Measurements from ENCODE around the gene VSTM2B.
"Not testable (repeated sequence)": the region's sequence is repeated elsewhere in the genome, so short reads cannot be mapped to it uniquely, and the experiment has no call there.

Gene VSTM2B

GRCh38 chr19:29547981-29548380 is 22.2 kb downstream of the VSTM2B start:
- no peak for DNase-seq

DNA sequence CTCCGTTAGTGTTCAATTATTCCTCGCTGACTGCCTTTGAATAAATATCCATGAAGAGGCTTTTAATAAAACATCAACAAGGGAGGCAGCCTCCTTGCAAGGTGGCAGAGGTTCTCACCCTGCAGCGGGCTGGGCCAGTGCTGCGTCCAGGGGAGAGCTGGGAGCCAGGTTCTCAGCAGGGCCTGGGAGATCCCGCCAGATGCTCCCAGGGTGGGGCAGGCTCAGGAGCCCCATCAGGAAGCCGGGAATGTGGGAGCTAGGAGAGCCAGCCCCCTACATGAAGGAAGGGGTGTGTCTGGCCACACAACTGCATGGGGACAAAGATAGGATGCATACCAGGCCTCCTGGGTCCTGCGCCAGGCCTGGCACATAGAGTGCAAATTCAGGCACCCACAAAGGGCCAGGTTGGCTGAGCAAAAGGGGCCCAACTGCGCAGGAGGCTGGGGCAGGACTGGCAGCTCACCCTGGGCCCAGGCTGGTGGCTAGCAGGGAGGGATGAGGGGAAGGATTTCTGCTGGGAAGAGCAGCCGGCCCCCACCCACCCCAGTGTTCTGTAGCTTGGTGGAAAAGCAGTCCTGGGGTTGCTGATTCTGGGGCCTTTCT is 22.8 kb downstream of the VSTM2B start:
- DNase-seq: no peak

DNA sequence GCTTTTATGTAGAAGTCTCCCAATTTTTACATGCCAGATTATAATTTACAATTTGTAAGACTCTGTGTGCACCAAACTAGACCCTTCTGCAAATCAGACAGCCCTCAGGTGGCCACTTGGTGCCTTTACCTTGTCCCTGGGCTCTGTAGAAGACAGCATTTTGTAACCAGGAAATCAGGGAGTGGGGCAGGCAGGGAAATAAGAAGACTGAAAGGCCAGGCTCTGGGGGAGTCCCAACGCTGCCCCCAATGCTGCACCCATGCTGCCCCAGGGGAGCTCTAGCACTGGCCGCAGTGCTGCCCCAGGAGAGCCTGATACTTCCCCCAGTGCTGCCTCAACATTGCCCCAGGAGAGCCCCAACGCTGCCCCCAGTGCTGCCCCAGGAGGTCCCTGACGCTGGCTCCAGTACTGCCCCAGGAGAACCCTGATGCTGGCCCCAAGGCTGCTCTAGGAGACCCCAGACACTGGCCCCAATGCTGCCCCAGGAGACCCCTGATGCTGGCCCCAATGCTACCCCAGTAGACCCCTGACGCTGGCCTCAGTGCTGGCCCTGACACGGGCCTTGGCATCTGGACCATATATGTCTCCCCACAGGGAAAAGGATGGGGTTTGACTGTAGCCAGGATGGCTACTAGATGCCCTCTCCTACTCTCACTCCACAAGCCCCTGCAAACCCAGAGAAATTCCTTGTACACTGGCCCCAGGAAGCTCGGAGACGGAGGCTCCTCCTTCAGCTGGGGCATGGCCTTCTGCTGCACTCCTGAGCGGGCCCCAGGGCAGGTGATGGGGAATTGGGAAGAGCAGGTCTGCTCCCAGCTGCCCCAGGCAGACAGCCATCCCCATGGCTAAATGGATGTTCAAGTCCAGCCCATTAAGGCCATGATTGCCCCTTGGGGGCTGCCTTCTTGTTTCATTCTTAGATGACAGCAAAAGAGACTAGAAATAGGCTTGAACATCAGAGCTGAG is 23.6 kb downstream of the VSTM2B start:
- no peak for DNase-seq

- no peak for DNase-seq
These were observed 25.1 kb downstream of the VSTM2B start for GRCh38 chr19:29550896-29551295.

DNA sequence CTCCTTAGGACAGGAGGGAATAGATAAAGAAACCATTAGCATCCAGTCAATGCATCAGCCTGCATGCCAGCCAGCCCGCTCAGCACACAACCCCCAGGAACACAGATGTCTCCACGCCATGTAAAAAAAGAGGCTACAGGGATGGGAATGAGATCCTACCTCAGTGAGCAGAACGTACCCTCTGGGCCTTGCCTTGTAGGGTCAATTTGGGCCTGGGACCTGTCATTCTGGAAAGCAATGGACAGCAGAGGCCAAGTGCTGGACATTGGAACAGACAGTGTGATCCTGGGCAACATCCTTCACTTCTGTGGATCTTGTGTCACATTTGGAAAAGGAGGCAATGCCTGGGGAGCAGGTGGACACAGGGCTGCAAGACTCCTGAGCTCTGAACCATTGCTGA is 26.0 kb downstream of the VSTM2B start:
- DNase-seq: no peak

- DNase-seq: no peak
These were observed 26.9 kb downstream of the VSTM2B start for GRCh38 chr19:29552454-29553280.

DNA sequence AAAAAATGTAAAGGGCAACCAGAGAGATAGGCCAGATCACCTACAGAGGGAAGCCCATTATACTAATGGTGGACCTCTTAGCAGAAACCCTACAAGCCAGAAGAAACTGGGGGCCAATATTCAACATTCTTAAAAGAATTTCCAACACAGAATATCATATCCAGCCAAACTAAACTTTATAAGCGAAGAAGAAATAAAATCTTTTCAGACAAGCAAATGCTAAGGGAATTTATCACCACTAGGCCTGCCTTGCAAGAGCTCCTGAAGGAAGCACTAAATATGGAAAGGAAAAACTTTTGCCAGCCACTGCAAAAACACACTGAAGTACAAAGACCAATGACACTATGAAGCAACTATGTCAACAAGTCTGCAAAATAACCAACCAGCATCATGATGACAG is 28.4 kb downstream of the VSTM2B start:
- DNase-seq: no peak

DNA sequence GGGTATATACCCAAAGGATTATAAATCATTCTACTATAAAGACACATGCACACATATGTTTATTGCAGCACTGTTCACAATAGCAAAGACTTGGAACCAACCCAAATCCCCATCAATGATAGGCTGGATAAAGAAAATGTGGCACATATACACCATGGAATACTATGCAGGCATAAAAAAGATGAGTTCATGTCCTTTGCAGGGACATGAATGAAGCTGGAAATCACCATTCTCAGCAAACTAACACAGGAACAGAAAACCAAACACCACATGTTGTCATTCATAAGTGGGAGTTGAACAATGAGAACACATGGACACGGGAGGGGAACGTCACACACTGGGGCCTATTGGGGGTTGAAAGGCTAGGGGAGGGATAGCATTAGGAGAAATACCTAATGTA is 33.3 kb downstream of the VSTM2B start:
- DNase-seq: not testable (repeated sequence)

- DNase-seq: no peak
These were observed 33.9 kb downstream of the VSTM2B start for GRCh38 chr19:29559743-29560142.

DNA sequence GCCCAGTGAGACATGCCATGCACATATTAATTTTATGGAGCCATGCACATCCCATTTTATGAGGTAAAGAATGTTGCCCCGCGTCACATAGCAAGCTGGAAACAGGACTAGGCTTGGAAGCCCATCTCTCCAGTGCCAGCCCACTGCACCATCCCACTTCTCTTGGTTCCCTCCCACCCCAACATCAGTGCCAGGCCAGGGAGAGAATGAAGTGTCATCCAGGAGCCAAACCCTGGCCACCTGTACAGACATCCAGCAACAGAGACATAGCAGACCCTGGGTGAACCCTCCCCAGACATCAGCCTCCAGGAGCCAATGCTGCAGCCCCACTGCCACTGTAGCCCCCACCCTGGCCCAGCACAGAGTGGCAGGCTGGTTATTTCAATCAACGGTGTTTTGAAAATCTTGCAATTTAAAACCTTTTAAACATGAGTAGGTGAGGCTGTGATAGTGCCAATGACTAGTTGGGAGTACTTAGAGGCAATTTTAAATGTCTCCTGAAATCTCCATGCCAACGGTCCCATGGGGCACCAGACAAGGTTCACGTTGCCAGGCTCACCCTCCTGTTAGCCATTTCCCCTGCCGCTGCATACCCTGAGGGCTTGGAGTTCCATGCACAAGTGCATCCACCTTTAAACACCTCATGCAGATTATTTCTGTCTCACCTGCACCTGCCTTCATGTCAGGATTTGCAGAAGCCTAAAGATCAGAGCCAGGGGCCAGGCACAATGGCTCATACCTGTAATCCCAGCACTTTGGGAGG is 34.7 kb downstream of the VSTM2B start:
- no peak for DNase-seq

DNA sequence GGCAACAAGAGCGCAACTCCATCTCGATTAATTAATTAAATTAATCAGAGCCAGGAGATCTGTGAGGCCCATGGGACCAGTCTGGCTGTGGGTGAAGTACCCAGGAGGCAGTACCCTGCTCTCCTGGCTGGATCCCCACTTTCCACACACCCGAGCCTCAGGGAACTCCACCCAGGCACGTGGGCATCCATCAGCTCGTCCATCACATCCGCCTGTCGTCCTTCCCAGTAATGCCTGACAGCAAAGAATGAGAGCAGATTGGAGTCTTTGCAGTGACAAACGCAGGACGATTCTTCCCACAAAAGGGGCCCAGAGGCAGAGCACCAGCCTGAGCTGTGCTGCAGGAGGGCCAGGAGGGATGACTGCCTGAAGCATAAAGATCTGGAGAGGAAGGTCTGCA is 35.8 kb downstream of the VSTM2B start:
- DNase-seq: no peak

- DNase-seq: no peak
These were observed 36.8 kb downstream of the VSTM2B start for GRCh38 chr19:29562299-29563297.

GRCh38 chr19:29563486-29564101 is 37.8 kb downstream of the VSTM2B start:
- DNase-seq: no peak

DNA sequence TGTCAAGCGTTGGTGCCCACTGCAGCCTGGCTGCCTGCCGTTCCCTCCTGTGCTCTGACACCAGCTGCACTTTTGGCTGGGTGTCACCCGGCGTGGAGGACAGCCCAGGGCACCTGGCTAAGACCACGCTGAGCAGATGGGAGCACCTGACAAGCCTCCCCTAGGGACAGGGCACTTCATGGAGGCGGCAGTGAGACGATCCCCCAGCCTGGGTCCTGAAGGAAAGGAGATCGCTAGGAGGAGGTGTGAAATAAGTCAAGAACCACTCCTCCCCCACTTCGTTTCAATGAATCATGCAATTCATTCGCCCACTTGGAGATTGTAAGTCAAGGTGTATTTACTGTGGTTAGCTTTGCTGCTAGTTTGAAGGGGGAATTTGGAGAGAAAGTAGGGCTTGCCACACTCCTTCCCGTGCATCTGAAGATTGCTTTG is 38.8 kb downstream of the VSTM2B start:
- no peak for DNase-seq

DNA sequence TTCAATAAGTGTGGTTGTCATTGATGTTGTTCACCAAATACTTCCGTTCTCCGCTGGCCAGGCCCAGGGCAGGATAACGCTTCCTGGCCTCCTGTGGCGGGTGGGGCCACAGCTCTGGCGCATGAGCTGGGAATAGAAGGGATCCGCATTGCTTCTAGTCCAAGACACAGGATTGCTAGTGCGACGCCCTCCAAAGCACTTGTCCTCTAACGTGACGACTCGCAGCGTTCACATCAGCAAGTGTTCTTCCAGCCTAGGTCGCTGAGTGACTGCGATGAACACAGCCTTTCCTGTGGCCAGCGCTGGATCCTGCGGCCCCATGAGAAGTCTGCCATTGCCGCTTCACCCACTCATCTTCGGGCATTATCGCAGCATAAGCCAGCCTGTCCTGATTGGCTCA is 39.4 kb downstream of the VSTM2B start:
- no peak for DNase-seq

DNA sequence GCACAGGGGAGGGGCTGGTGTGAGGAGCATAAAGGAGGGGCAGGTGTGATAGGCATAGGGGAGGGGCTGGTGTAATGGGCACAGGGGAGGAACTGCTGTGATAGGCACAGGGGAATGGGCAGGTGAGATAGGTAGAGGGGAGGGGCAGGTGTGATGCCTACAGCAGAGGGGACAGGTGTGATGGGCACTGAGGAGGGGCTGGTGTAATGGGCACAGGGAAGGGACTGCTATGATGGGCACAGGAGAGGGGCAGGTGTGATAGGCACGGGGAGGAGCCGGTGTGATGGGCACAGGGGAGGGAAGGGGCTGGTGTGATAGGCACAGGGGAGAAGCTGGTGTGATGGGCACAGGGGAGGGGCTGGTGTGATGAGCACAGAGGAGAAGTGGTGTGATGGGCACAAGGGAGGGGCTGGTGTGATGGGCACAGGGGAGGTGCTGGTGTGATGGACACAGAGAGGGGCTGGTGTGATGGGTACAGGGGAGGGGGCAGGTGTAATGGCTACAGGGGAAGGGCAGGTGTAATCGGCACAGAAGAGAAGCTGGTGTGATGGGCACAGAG is 40.8 kb downstream of the VSTM2B start:
- DNase-seq: no peak

DNA sequence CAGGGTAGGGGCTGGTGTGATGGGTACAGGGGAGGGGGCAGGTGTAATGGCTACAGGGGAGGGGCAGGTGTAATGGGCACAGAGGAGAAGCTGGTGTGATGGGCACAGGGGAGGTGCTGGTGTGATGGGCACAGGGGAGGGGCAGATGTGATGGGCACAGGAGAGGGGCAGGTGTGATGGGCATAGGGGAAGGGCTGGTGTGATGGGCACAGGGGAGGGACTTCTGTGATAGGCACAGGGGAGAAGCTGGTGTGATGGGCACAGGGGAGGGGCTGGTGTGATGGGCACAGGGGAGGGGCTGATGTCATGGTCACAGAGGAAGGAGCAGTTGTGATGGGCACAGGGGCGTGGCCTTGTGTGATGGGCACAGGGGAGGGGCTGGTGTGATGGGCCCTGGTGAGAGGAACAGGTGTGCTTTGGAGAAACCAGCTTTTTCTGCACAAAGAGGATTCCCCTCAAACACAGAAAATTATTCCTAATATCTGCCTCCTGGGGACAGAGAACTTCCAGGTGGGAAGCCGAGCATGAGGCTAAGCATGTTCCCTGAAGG is 41.6 kb downstream of the VSTM2B start:
- no peak for DNase-seq

DNA sequence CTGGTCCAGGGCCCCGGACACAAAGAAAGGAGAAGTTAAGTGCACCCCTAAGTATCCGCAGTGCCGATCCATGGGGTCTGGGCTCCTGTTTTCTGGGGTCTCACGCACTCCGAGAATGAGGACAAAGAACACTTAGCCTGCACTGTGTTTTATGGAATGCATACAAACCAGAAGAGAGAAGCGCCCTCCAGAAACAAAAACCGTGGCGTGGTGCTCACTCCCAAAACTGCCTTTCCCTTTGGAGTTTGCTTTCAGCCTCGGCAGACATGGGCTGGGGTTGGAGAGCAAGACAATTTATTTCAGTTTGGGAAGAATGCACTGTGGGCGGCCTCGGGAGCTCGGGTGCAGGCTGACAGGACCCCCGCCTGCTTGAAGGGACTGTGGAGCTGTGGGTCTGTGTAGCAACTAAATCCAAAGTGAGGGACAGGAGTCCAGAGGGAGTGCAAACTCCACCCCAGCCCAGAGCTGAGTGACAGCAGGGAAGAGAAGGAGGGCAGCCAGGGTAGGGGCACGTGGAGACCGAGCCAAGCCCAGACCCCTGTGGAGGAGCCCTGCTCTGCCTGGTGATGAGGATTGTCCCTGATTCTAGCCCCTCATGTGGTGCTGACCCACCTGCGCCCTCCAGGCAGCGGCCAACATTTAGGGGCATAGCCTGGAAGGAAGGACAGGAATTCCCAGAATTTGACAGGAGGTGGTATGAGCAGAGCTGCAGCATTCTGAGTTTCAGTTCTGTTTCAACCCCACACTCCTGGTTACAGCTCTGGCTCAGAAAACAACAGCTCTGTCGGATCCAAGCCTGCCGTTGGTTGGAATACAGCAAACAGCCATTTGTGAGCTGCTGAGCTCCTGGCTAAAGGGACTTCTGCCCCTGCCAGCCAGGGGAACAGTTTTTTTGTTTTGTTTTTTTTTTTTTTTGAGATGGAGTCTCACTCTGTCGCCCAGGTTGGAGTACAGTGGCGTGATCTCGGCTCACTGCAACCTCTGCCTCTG is 42.5 kb downstream of the VSTM2B start:
- no peak for DNase-seq

All from left hindlimb (tissue), 1 donor.